Cerebellar cortex (tissue), 1 donor: ENCODE data around the gene RTL1.

Experiments used
- DNase-seq: peaks from one replicate; pipeline ENCODE4 v3.0.0-alpha.2; 2015; ENCODE audit warnings: low spot score

Gene RTL1

GRCh38 chr14:100881211-100882025, 22.1 kb downstream of the RTL1 start:
- no peak for DNase-seq

DNA sequence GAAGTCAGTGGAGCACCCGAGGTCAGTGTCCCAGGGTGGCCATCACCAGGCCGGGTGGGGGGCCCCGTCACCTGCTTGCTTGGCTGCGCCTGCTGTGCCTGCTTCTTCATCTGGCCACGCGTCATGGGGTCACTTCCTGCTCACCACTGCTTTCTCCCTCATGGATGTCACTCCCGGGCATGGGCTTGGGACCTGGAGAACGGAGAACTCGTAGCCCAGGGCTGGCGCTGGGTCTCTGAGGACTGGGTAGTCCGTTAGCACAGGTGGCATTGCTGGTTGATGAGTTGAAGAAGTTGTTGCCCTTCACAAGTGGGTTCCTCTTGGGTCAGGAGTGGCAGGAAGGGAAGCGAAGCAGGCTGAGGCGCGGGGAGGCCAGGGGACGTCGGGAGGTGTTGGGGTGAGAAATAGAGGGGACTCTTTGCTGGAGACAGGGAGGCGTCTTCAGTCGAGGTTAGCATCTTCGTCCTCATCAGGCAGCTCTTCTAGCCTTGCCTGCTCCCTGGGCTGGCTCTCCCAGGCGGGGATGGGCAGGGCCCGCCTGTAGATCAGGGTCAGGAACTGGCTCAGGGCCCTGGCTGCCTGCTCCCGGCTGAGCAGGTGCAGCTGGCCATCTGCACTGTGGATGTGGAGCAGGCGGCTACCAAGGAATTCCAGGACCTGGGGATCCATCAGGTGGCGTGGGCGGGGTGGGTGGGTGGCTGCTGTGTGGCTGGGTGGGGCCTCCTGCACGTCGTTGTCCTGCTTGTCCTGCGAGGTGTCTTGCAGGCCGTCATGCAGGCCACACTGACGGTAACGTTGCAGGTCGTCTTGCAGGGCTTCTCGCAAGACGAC, 23.0 kb downstream of the RTL1 start:
- DNase-seq: peak; percentile 69

GRCh38 chr14:100879782-100880181, 23.7 kb downstream of the RTL1 start:
- no peak for DNase-seq

- no peak for DNase-seq
Observed at GRCh38 chr14:100879194-100879593, 24.3 kb downstream of the RTL1 start.

GRCh38 chr14:100878271-100879146, 25.0 kb downstream of the RTL1 start:
- DNase-seq: no peak

DNA sequence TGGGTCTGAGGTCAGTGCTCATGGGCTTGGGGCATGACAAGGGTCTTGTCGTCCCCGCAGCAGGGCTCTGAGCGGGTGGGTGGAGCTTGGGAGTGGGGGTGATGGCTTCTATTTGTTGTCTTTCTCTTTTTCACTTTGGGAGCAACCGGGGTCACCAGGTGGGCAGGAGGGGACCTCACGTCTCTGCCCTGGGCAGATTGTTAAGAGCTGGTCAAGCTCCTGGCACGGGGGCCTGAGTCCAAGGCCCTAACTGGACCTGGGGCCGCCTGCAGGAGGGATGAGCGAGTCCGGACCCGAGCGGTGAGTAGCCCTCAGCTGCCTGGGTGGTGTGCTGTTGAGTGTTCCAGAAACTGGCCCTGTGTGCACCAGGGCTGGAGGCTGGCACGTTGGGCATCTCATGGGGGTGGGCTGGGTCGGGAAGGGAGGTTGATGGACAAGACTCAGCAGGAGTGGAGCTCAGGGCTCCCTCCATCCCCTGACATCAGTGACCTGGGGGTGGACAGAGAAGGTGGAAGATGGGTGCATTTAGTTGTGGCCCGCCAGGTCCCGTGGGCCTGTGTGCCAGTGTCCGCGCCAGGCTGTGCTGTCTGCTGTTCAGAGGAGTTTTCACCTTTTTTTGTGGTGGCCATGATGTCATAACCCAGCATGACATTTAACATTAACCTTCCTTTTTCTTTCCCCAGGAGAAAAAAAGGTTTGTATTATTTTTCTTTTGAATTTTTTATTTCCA, 27.5 kb downstream of the RTL1 start:
- no peak for DNase-seq

- no peak for DNase-seq
Observed at GRCh38 chr14:100875126-100875525, 28.4 kb downstream of the RTL1 start.

GRCh38 chr14:100874411-100875091, 29.0 kb downstream of the RTL1 start:
- DNase-seq: no peak

DNA sequence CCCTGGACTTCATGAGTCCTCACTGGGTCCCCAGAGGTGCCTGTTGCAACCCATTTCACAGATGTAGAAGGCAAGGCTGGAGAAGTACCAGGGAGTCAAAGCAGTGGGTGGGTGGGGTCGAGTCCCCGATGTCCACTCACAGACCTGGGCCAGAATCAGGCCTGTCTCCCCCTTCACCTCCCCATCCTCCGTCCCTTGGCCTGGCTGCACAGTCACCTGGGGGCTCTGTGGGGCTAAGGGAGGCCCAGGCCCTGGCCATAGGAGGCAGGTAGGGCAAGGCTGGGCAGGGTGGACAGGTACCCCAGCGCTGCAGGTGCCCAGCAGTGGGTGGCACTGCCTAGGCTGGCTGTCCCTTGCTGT, 29.5 kb downstream of the RTL1 start:
- DNase-seq: no peak

GRCh38 chr14:100873096-100873482, 30.4 kb downstream of the RTL1 start:
- DNase-seq: no peak

DNA sequence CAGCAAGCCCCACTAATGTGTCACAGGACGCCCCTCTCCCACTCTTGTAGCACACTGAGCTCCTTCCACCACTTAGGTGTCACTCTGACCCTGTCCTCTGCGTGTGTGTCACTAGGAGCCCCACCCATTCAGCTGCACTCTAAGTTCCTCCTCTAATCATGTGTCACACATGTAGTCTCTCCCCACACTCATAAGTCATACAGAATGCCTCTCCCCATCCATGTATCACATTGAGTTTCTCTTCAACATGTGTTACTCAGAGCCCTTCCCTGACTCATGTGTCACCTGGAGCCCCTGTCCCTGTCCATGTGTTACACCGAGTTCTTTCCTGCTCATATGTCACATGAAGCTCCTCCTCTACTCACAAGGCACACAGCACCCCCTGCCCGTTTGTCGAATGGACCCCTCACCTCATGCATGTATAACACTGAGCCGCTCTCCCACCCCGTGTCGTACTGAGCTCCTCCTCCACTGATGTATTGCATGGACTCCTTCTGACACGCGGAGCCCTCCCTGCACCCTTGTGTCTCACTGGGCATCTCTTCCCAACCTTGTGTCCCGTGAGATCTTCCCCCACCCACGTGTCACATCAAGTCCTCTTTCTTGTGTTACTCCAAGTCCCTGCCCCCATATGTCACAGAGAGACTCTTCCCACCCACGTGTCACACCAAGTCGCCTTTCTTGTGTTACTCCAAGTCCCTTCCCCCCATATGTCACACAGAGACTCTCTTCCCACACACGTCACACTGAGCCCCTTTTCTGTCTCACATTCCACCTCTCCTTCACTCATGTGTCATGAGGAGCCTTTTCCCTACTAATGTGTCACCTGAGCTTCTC, 31.0 kb downstream of the RTL1 start:
- DNase-seq: no peak

DNA sequence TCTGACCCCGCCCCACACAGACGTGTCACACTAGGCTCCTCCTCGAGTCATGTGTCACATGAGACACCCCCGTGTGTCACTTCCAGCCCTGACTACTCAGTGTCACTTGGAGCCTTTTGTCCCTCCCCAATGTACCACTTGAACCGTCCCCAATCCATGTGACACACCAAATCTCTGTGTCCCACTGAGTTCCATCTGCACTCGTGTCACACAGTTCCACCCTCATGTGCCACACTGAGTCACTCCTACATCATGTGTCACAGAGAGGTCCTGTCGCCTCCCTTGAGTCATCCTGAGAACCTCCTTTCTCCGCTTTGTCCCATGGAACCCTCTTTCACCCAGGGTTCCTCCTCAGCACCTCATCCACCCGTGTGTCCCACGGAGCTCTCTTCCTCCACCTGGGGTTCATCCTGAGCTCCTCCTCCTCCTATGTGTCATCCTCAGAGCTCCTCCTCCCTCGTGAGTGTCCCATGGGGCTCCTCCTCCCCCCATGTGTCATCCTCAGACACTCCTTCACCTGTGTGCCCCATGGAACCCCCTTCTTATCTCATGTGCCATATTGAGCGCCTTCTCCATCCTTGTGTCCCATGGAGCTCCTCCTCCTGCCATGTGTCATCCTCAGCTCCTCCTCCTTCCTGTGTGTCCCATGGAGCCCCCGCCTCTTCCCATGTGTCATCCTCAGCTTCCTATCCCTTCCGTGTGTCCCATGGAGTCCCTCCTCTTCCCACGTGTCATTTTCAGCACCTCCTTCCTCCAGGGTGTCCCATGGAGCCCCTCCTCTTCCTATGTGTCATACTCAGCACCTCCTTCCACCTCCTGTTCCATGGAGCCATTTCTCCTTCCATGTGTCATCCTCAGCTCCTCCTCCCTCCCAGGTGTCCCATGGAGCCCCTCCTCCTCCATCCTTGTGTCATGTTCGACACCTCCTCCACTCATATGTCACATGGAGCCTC, 32.0 kb downstream of the RTL1 start:
- DNase-seq: no peak

GRCh38 chr14:100868621-100869370, 34.7 kb downstream of the RTL1 start:
- no peak for DNase-seq

GRCh38 chr14:100867631-100868315, 35.7 kb downstream of the RTL1 start:
- DNase-seq: no peak

- no peak for DNase-seq
Observed at GRCh38 chr14:100866666-100867630, 36.6 kb downstream of the RTL1 start.
